Common myeloid progenitor, CD34-positive (primary cell): ENCODE measurements around the gene ENPP1. TPM values are rescaled to one million over a fixed set of nuclear protein-coding genes. Genes with fewer than 3 reads are reported as not detected.

Source experiments
- CTCF ChIA-PET: fragments of 350-600 bp; sonication (Branson Sonifier 250); formaldehyde crosslinking; loops from one replicate; lab custom pipeline; 2021; ENCODE audit warnings: antibody characterized with exemption; lab: Charles Lee
- POLR2A ChIA-PET: fragments of 350-600 bp; sonication (Branson Sonifier 250); formaldehyde crosslinking; loops from one replicate; lab custom pipeline; 2021; ENCODE audit warnings: antibody characterized with exemption; lab: Charles Lee
- DNase-seq, 3 donors: peaks; one replicate each; pipeline versions ENCODE4 v3.0.0 to v3.0.0-alpha.2; 2013
- H3K27ac ChIP-seq, 2 experiments: 1 replicate in 1 of 2; 2 replicates in 1 of 2; pipeline ENCODE4 v1.7.0; 2013; ENCODE audit warnings: inconsistent platforms in 2 of 2, low read length in 2 of 2, mild to moderate bottlenecking in 2 of 2, low read depth in 1 of 2, moderate library complexity in 1 of 2; ENCODE audit not compliant: severe bottlenecking in 2 of 2, insufficient read depth in 1 of 2, poor library complexity in 1 of 2
- H3K27me3 ChIP-seq, 5 experiments: replicated peaks in 2 of 5; 1 replicate in 3 of 5; 2 replicates in 2 of 5; pipeline versions ENCODE4 v1.6.1 to v1.7.0; 2013; ENCODE audit warnings: low read length in 4 of 5, mild to moderate bottlenecking in 2 of 5, moderate library complexity in 2 of 5, inconsistent platforms in 1 of 5; ENCODE audit not compliant: insufficient read depth in 5 of 5, control insufficient read depth in 4 of 5
- H3K36me3 ChIP-seq, 4 experiments: 1 replicate in 2 of 4; 2 replicates in 2 of 4; pipeline versions ENCODE4 v1.6.1 to v1.7.0; 2013; ENCODE audit warnings: low read length in 3 of 4, control low read depth in 1 of 4, mild to moderate bottlenecking in 1 of 4; ENCODE audit not compliant: control insufficient read depth in 4 of 4, insufficient read depth in 4 of 4
- H3K4me1 ChIP-seq, 4 experiments: 1 replicate in 3 of 4; 2 replicates in 1 of 4; pipeline versions ENCODE4 v1.6.1 to v1.7.1; 2013; ENCODE audit warnings: low read length in 3 of 4, mild to moderate bottlenecking in 3 of 4, control low read depth in 1 of 4, inconsistent platforms in 1 of 4, moderate library complexity in 1 of 4; ENCODE audit not compliant: control insufficient read depth in 4 of 4, insufficient read depth in 4 of 4; ENCODE audit errors: control extremely low read depth in 1 of 4
- H3K4me3 ChIP-seq, 7 experiments: 1 replicate in 4 of 7; 2 replicates in 3 of 7; pipeline versions ENCODE4 v1.5.1 to v1.7.0; 2013; ENCODE audit warnings: mild to moderate bottlenecking in 7 of 7, low read length in 6 of 7, moderate library complexity in 6 of 7, inconsistent platforms in 2 of 7, low read depth in 2 of 7, control low read depth in 1 of 7; ENCODE audit not compliant: insufficient read depth in 4 of 7, control insufficient read depth in 1 of 7; ENCODE audit errors: extremely low read depth in 1 of 7
- H3K9me3 ChIP-seq, 5 experiments: 1 replicate in 4 of 5; 2 replicates in 1 of 5; pipeline versions ENCODE4 v1.6.1 to v1.7.1; 2013; ENCODE audit warnings: low read length in 4 of 5, mild to moderate bottlenecking in 2 of 5, inconsistent platforms in 1 of 5, low read depth in 1 of 5, moderate library complexity in 1 of 5; ENCODE audit not compliant: control insufficient read depth in 4 of 5, insufficient read depth in 2 of 5; ENCODE audit errors: control extremely low read depth in 1 of 5
- WGBS: methylation state at CpG from one replicate; pipeline ENCODE4 v1.1.5; 2013; ENCODE audit not compliant: insufficient coverage; 5-methylcytosine and 5-hydroxymethylcytosine counted together
- polyA plus RNA-seq: library from polyadenylated mRNA; unstranded; fragments of 120-200 nt; gene quantifications from one replicate; pipeline ENCODE4 v1.2.1, GENCODE V29; 2013

The ENPP1 gene
- not detected for polyA plus RNA-seq

DNA sequence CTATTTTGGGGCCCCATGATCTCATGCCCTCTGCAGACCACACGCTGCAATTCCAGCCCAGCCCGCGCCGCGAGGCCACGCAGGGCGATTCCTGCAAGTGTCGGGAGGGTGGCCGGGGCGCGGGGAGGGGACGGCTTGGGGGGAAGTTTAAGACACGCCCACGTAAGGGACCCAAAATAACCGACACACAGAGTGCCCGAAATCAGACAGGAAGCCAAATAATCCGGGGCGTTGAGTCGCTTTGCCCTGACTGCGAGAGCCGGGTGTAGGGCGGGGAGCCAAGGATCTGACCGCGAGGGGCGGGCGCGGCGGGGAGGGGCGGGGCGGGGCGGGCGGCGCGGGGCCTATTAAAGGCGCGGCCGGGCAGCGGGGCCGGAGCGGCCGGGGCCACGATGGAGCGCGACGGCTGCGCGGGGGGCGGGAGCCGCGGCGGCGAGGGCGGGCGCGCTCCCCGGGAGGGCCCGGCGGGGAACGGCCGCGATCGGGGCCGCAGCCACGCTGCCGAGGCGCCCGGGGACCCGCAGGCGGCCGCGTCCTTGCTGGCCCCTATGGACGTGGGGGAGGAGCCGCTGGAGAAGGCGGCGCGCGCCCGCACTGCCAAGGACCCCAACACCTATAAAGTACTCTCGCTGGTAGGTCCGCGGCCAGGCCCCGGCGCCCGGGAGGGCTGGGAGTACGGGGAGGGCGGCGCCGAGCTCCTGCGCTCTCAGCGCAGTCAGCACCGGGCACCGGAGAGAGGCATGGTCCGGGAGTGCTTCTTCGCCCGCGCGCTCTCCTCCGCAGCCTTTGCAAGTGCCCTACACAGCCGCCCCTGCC lies at the start of gene ENPP1:
TSS of gene ENPP1 (plus strand) at position 377 of the 816 bp plus-strand sequence. CDS start at position 393, 16 bp downstream.
- Histone ChIP-seq H3K4me1 (peaks cover 4 to 12% (median 10%) of the 10 kb centered on the region in 4 experiments), H3K27ac (no peak within 1 kb of the TSS), H3K36me3 (no peaks in the 10 kb centered on the region), H3K27me3 (peaks cover 15 to 67% (median 33%) of the 10 kb centered on the region in 5 experiments), H3K4me3 (peak within 1 kb of the TSS; percentile 14 to 73 (median 58)), H3K9me3 (no peaks in the 10 kb centered on the region)
- CTCF ChIA-PET = no interaction called here
- 0% methylated on average over 73 of the region's 99 CpGs for WGBS
- POLR2A ChIA-PET = no interaction called here
- peak; percentile 58 to 75 (median 65) for DNase-seq

- ChIA-PET POLR2A (no interaction called here), CTCF (no interaction called here)
- Histone ChIP-seq H3K36me3 (no peaks in the 10 kb centered on the region), H3K27ac (no peak overlapping the region), H3K9me3 (no peaks in the 10 kb centered on the region), H3K4me1 (no peaks in the 10 kb centered on the region), H3K27me3 (peaks cover 0 to 17% (median 3%) of the 10 kb centered on the region in 5 experiments), H3K4me3 (no peak overlapping the region)
- no peak for DNase-seq
- 100% methylated on average over 1 of the region's 4 CpGs for WGBS
Measured at GRCh38 chr6:131758920-131759319, 48.9 kb upstream of the ENPP1 start.

DNA sequence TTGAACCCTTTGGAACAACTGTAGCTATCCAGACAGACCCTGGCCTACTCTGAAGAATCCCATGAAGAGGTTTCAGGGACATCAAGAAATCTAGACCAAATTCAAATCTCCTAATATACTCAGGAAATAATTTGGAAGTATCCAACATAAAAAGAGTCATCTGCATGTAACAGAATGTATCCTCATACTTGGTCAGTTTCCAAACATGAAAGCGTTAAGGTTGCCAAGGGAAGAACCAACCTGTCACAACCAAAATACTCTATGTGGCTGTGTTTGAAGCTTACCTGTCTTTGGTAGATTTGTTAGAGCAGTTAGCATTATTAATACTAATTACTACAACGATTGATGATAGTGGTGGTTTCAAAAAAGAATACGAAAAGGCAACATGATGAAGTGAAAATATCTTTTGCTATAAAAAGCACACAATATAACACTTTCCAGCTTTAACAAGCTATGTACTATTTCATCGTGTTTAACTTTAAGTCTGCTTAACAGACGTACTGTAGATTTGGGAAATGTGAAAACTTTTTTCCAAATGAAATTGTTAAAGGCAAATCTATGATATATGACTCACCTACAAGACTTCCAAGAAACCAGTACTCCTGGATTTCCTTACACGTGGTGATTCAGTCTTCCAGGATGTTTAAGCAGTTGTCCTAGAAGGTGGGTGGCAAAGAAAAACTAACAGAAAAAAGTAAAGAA lies 46.6 kb upstream of the ENPP1 start:
- Histone ChIP-seq H3K9me3 (peaks cover 0 to 2% (median 0%) of the 10 kb centered on the region in 5 experiments), H3K36me3 (no peaks in the 10 kb centered on the region), H3K27me3 (peaks cover 0 to 14% (median 5%) of the 10 kb centered on the region in 5 experiments), H3K27ac (no peak overlapping the region), H3K4me1 (no peaks in the 10 kb centered on the region), H3K4me3 (no peak overlapping the region)
- POLR2A ChIA-PET = no interaction called here
- DNase-seq = no peak
- WGBS = no CpG with 5 or more reads among the region's 6 CpGs
- CTCF ChIA-PET = no interaction called here

GRCh38 chr6:131761762-131762067 lies 46.1 kb upstream of the ENPP1 start:
- no peak overlapping the region for H3K27ac ChIP-seq
- no peaks in the 10 kb centered on the region for H3K4me1 ChIP-seq
- no peak for DNase-seq
- no peaks in the 10 kb centered on the region for H3K36me3 ChIP-seq
- ChIA-PET POLR2A (no interaction called here), CTCF (no interaction called here)
- H3K27me3 ChIP-seq = peaks cover 0 to 12% (median 5%) of the 10 kb centered on the region in 5 experiments
- peaks cover 0 to 2% (median 0%) of the 10 kb centered on the region in 5 experiments for H3K9me3 ChIP-seq
- H3K4me3 ChIP-seq = no peak overlapping the region
- no CpG with 5 or more reads among the region's 1 CpG for WGBS

DNA sequence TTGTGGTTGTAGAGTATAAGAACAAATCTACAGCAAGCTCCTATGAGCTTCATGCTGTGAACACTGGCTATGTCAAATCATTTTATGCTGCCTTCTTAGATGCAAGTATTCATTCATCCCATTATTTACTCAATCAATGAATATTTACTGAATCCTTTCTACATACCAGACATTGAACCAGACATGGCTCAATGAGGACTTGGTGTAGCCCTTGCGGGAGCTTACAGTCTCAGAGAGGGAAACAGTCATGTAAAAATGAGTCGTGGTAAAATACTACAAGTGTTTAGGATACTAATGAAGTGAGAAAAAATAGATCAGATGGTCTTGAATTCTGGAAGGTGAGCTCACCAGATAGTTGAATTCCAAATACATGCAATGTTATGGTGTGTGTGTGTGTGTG lies 44.8 kb upstream of the ENPP1 start:
- no peak overlapping the region for H3K4me3 ChIP-seq
- WGBS = 83% methylated on average over 2 of the region's 2 CpGs
- peaks cover 0 to 2% (median 0%) of the 10 kb centered on the region in 5 experiments for H3K9me3 ChIP-seq
- no peaks in the 10 kb centered on the region for H3K36me3 ChIP-seq
- H3K27me3 ChIP-seq = peaks cover 0 to 11% (median 2%) of the 10 kb centered on the region in 5 experiments
- no peak for DNase-seq
- no peak overlapping the region for H3K27ac ChIP-seq
- no peaks in the 10 kb centered on the region for H3K4me1 ChIP-seq
- CTCF ChIA-PET = no interaction called here
- POLR2A ChIA-PET = no interaction called here

DNA sequence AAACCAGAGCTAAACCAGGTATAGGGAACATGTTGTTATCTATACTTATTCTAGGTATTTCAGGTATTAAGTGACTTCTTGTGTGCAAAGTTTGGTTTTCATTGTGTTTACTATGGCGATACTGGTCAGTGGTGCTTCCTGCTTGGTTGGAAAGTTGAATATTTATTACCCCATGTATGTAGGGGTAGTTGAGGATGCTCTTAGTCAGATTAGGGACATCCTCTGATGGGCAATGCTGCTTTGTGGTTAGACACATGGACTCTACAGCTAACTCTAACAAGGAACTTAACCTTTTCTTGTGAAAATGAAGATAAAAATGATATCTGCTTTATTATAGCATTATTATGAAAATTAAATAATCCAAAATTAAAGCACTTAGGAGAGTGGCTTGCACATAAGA lies 44.1 kb upstream of the ENPP1 start:
- CTCF ChIA-PET = no interaction called here
- DNase-seq = no peak
- H3K4me1 ChIP-seq = no peaks in the 10 kb centered on the region
- peaks cover 0 to 11% (median 2%) of the 10 kb centered on the region in 5 experiments for H3K27me3 ChIP-seq
- H3K36me3 ChIP-seq = no peaks in the 10 kb centered on the region
- POLR2A ChIA-PET = no interaction called here
- WGBS = no CpG with 5 or more reads among the region's 1 CpG
- H3K4me3 ChIP-seq = no peak overlapping the region
- peaks cover 0 to 2% (median 0%) of the 10 kb centered on the region in 5 experiments for H3K9me3 ChIP-seq
- no peak overlapping the region for H3K27ac ChIP-seq

DNA sequence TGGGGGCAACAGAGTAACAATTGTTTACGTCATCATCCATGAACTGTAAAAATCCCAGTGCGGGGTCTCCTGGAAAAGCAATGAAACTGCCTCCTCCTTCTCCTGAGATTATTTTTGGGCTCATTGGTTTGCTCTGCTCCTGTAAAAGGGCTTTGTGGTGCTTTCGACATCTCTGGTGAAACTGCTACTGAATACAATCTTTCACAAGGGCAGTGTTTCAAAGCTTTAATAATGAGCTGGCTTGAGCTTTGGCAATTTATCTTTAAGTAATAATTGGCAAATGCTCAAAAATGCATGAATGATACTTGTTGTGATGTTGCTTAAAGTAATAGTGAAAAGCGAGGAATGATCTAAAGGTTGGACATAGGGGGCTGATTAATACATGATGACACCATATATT lies 43.5 kb upstream of the ENPP1 start:
- Histone ChIP-seq H3K27me3 (peaks cover 0 to 11% (median 2%) of the 10 kb centered on the region in 5 experiments), H3K36me3 (no peaks in the 10 kb centered on the region), H3K4me3 (no peak overlapping the region), H3K27ac (no peak overlapping the region), H3K4me1 (no peaks in the 10 kb centered on the region), H3K9me3 (peaks cover 0 to 2% (median 0%) of the 10 kb centered on the region in 5 experiments)
- ChIA-PET CTCF (no interaction called here), POLR2A (no interaction called here)
- DNase-seq = no peak
- 94% methylated on average over 2 of the region's 4 CpGs for WGBS
